ENCODE data around the gene FAM117A.

FAM117A gene

GRCh38 chr17:49715216-49715615, 48.7 kb downstream of the FAM117A start:
- in situ Hi-C loops (cut with MboI; ENCODE audit: low sequenced_read_pairs), result no loop called here

DNA sequence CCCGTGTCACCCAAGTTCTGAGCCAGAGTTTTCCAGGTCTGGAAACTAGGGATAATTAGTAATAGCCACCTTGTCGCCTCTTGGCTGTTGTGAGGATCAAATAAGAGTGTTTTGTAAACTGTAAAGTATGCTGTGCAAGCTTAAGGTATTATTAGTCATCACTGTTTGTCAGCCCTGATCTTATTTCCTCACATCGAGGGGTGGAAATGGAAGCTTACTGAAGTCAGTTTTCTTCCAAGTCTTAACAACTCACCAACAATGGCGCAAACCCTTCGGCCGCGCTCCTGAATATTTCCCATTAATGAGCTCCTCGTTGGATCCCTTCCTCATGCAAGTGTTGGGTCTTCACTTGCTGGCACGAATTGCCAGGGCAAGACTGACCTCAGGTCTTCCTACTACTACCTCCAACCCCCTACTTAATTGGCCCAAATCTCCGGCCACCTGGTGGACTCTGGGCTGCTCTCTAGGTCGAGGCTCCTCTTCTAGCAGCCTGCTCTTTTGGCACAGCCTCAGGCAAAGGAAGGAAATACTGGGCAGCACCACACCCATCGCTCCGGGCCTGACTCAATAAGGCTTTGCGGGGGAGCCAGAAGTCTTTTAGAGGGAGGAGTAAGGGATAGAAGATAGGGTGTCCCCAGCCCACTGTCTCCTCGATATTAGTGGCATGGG, 55.3 kb downstream of the FAM117A start:
- in situ Hi-C loops (cut with MboI; ENCODE audit: low sequenced_read_pairs), result no loop called here

DNA sequence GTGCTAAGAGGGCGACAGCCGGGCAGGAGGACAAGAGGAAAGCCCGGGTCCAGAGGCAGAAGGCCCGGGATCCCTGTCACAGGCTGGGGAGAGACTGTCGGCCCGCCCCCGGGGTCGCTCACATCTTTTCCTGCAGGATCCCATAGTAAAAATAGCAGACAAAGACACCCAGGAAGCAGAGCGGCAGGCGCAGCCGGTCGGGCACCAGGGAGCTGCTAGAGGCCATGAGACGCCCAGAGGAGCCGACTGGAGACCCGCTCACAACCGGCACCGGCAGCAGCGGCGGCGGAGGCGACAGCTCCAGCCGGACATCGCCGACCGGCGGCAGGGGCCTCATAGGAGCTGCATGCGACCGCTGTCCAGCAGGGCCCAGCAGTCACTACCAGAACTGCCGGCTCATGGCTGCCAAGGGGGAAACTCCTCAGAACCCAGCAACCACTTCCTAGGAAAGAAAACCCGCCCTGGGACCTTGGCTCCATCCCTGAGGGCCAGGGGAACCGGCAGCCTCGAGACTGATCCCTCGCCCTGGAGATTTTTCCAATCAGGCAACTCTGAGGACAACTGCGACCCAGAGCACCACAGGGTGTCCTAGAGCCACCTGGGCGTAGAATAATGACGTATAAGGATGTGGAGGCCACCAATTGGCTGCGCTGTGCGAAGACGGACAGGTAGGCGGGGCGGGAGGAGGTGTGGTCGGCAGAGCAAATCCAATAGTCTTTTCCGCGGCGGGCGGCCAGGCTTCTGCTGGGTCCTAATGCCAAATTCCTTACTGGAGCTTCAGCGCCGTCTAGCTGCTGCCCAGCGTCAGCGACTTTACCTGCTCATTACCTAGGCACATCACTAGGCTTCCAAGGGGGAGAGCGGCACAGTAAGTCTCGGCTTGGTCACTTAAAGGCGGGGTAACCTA, 56.1 kb downstream of the FAM117A start, which contains the start of gene SLC35B1:
Gene SLC35B1, minus strand, starts transcription at position 357 of the 907 bp plus-strand sequence. Its CDS starts 131 bp downstream, at position 226.
- in situ Hi-C loops (cut with MboI; ENCODE audit: low sequenced_read_pairs), result no loop called here

GRCh38 chr17:49707246-49707607, 56.7 kb downstream of the FAM117A start:
- in situ Hi-C loops (cut with MboI; ENCODE audit: low sequenced_read_pairs), result no loop called here

GRCh38 chr17:49705254-49705653, 58.7 kb downstream of the FAM117A start:
- in situ Hi-C loops (cut with MboI; ENCODE audit: low sequenced_read_pairs), result no loop called here

DNA sequence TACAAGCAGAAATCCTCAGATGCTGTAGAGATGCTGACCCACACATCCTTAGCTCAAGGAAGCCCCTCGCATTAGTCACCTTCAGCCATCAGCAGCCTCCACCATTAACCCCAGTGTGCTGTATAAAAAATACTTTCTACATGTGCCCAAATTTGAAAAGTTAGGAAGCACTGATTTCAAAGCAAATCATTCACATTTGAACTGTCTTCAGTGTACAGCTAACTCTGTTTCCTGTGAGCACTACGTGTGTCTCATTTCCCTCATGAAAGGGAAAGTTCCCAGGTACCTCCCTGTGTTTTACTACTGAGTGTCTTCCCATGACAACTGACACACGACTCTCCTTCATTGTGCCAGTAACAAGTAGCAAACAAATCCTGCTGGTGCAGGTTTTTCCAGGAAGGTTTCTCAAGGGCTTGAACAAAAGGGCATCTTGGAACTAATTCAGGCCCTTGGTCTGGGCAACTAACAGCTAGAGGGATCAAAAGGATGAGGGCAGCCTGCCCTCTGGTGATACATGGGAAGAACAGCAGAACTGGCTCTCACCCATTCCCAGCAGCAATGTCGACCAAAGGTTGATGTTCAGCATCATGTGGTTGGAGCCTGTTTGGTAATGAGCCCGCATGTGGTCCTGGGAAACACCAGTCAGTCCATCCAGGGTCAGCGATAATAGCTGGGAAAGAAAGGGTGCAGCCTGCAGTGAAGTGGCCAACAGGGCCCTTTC, 60.2 kb downstream of the FAM117A start:
- in situ Hi-C loops (cut with MboI; ENCODE audit: low sequenced_read_pairs), result loop anchor here (5.0 kb wide), 1 partner anchor 131 kb away; no protein-coding TSS in a partner anchor

DNA sequence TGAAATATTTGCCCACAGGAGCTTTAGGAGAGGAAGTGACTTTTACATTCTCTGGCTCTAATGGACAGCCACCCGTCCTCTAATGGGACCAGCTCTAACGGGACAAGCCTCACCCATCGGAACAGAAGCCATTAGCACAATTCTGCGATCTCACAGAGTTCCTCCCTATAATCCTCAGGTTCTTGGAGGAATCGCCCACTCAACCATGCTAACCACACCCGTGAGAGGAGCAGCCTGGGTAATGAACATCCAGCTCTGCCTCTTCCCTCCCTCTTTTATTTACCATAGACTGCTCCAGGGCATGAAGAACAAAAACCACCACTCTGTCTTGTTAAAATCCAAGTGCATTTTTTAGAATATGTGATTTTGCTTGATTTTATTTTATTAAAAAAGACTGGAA, 63.0 kb downstream of the FAM117A start:
- in situ Hi-C loops (cut with MboI; ENCODE audit: low sequenced_read_pairs), result loop anchor here (5.0 kb wide), 1 partner anchor 129 kb away; no protein-coding TSS in a partner anchor

- in situ Hi-C loops (cut with MboI; ENCODE audit: low sequenced_read_pairs), result loop anchor here (5.0 kb wide), 1 partner anchor 128 kb away; no protein-coding TSS in a partner anchor
Measured at GRCh38 chr17:49699966-49700575, 63.9 kb downstream of the FAM117A start.

DNA sequence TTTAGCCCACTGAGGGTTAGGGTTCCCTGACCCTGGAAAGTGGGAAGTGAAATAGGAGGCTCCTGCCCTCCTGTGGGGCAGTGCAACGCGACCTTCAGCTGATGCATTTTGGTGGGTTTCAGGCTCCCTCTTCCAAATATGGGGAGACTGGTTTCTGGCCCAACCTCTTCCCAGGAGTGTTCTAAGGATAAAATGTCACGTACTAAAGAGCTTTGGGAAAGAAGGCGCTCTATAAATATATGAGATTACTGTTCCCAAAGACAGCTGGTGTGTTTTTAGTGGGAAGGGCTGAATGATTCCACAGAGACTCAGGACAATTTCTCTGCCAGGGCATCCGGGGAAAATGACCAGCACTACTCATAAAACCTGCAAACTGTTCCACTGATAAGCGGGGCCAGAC, 65.9 kb downstream of the FAM117A start:
- in situ Hi-C loops (cut with MboI; ENCODE audit: low sequenced_read_pairs), result no loop called here

DNA sequence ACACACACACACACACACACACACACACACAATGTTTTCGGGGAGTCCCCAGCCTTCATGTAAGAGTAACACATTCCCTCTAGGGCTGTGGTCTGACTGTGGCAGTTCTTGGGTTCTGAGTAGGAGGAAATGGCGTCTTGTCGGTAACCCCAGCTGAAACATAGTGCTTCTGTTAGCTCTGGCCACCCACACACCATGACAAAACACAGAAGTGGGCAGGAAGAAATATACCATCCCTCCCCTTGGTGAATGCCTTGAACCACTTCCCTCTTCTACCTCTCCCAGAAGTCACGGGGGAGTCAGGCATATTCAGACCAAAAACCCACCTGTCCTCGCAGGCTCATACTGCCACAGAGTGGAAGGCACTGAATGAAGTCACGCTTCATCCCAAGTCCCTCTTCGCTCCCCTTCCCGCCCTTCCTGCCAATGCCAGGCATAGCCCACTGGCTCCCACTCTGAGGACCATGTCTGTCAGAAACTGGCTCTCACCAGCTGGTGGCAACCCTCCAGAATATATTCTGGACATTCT, 67.6 kb downstream of the FAM117A start:
- in situ Hi-C loops (cut with MboI; ENCODE audit: low sequenced_read_pairs), result no loop called here

DNA sequence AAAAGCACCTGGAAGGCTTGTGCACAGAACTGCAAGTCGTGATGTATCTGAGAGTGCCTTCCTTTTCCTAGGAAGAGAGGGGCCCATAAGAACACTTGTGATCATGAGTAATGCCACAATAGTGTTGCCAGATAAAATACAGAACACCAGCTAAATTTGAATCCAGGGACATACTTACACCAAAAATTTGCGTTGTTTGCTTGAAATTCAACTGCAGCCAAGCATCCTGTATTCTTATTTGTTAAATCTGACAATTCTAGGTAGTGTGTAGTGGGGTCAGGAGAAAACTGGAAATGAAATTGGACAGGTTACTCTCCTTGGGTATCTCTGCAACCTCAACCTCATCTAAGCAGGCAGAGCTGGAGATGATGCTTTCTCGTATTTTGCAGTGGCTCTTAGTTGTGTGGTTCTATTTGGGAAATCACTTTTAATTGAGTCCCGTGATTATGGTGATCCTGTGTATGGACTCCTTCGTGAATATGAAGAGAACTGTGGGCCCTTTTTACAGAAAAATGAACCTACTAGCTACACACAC, 68.2 kb downstream of the FAM117A start:
- in situ Hi-C loops (cut with MboI; ENCODE audit: low sequenced_read_pairs), result no loop called here

DNA sequence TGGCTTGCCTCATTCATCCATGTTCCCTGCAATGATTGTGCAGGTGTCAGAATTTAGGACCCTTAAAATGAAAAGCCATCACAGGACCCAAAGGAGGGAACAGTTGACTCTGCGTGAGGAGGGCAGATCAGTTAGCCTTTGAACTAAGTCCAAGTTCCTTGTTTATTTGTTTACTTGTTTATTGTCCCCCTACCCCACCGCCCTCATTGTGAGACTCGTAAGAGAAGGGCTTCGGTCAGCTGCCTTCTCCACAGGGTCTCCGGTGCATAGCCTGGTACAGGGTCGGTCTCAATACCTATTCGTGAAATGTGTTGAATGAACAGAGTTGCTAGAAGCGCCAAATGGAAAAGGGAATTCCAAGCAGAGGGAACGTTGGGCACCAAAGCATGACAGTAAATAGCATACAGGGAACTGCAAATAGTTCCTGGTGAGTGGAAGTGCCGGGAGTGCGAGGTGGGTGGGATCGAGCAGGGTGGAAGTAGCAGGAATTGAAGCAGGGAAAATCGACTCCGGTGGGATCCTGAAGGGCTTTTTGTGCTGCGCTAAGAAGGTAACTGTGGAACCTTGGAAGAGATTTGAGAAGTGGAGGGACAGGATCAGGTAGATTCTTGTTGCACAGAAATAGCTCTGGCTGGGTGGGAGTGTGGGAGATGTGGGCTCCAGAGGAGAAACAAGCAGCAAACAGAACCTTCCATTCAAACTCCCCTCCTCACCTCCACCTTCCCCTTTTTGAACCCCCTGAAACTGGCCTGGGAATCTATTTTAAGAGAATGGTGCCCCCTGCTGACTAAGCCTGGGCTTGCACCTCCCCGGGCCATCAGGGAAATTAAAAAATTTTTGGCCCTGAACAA, 68.9 kb downstream of the FAM117A start:
- in situ Hi-C loops (cut with MboI; ENCODE audit: low sequenced_read_pairs), result no loop called here

DNA sequence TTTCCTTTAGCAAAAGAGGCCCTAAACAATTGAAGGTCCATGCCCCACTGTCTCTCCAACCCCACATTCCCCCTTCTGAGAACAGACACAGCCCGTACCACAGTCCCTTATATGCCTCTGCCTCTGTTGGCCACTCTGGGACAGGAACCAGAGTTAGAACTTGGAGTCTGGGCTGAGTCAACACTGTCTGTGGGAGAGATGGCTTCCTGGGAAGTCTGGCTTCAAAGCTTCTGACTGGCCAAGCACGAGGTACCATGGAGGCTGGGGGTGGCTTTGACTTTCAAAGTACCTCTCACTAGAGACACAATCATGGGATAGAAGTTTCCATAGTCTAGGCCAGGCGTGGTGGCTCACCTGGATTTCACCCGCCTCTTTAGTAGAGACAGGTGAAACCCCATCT, 71.2 kb downstream of the FAM117A start:
- in situ Hi-C loops (cut with MboI; ENCODE audit: low sequenced_read_pairs), result no loop called here

GRCh38 chr17:49691677-49692191, 72.2 kb downstream of the FAM117A start:
- in situ Hi-C loops (cut with MboI; ENCODE audit: low sequenced_read_pairs), result no loop called here

- in situ Hi-C loops (cut with MboI; ENCODE audit: low sequenced_read_pairs), result no loop called here
Measured at GRCh38 chr17:49691086-49691676, 72.8 kb downstream of the FAM117A start.

DNA sequence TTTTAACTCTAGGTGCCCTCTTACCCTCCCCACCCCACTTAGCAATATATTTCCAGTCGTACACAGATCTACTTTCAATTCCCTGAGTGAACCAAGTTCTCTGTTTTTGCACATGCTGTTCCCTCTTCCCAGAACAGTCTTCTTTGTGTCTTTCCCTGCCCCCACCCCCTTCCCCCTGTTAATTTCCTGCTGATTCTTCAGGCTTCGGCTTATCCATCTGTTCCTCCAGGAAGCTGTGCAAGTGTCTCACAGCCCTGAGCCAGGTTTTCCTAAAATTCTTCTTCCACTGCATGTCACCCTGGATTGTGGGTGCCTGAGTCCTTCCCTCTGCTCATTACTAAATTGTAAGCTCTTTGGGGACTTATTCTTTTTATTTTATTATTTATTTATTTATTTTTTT, 73.7 kb downstream of the FAM117A start:
- in situ Hi-C loops (cut with MboI; ENCODE audit: low sequenced_read_pairs), result no loop called here

DNA sequence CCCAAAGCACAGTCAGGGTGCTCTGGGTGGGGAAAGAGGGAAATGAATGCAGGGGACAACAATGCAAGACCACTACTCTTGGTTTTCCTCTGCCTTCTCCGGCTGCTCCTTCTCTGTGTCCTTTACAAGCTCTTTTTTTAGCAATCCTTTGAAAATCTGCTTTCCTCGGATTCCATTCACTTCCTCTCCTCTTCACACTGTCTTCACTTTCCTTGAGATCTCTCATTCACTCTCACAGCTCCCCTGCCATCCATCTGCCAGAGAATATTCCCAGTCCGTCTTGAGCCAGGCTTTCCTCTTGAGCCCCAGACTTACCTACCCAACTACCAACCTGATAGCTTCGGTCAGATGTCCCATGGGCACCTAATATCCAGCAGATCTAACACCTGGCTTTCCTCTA, 75.1 kb downstream of the FAM117A start:
- in situ Hi-C loops (cut with MboI; ENCODE audit: low sequenced_read_pairs), result no loop called here

DNA sequence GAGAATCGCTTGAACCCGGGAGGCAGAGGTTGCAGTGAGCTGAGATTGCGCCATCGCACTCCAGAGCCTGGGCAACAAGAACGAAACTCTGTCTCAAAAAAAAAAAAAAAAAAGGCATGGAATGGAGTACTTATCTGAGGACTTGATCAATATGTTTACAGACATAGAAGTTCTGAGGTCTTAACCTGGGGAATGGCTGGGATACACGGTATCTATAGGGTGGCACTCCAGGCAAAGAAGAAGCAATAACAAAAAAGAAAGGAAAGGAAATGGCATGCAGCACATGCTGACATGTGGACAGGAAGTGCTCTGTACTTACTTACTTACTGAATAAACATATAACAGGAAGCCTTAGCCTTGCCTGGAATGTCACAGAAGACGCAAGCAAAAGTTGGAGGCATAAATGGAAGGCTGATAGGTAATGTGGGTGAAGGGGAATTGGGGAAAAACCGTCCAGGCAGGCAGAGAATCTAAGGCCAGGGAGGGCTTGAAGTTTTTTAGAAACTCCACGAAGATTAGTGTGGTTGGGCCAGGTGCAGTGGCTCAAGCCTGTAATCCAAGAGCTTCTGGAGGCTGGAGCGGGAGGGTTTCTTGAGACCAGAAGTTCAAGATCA, 75.9 kb downstream of the FAM117A start:
- in situ Hi-C loops (cut with MboI; ENCODE audit: low sequenced_read_pairs), result no loop called here
